Body of pancreas (tissue), 4 donors: ENCODE data around the gene NEIL3.

Source experiments
- POLR2A ChIP-seq, 3 donors: fragments of 450-650 bp; IDR thresholded peaks; one replicate each; pipeline ENCODE4 v1.6.1; 2016; ENCODE audit warnings: antibody characterized with exemption in 3 of 3, mild to moderate bottlenecking in 2 of 3
- TF ChIP-seq, protein P1 (sequence below), 7 experiments: fragments of 450-650 bp in 4 of 7; fragments of 200-600 bp in 3 of 7; sonication (generic) in 3 of 7; IDR thresholded peaks; one replicate each; pipeline ENCODE4 v1.5.1; 2016 to 2019; ENCODE audit warnings: antibody characterized with exemption in 7 of 7

- TF ChIP-seq, protein P1, sequence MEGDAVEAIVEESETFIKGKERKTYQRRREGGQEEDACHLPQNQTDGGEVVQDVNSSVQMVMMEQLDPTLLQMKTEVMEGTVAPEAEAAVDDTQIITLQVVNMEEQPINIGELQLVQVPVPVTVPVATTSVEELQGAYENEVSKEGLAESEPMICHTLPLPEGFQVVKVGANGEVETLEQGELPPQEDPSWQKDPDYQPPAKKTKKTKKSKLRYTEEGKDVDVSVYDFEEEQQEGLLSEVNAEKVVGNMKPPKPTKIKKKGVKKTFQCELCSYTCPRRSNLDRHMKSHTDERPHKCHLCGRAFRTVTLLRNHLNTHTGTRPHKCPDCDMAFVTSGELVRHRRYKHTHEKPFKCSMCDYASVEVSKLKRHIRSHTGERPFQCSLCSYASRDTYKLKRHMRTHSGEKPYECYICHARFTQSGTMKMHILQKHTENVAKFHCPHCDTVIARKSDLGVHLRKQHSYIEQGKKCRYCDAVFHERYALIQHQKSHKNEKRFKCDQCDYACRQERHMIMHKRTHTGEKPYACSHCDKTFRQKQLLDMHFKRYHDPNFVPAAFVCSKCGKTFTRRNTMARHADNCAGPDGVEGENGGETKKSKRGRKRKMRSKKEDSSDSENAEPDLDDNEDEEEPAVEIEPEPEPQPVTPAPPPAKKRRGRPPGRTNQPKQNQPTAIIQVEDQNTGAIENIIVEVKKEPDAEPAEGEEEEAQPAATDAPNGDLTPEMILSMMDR (IDR thresholded peaks at IDR 0.05), result no peak
- TF ChIP-seq POLR2A (IDR thresholded peaks at IDR 0.05), result no peak
Measured at GRCh38 chr4:177322266-177322665, 12.6 kb downstream of the NEIL3 start.
